Tibial nerve (tissue), 4 donors: ENCODE data around the gene ADM. TPM values are rescaled to one million over a fixed set of nuclear protein-coding genes. Genes with fewer than 3 reads are reported as not detected.

Experiments used
- DNase-seq, 2 donors: peaks; one replicate each; pipeline ENCODE4 v3.0.0-alpha.2; 2019; ENCODE audit warnings: low spot score in 2 of 2
- H3K27ac ChIP-seq, 4 donors: fragments of 200-600 bp; sonication (generic) in 3 of 4; one replicate each; pipeline ENCODE4 v1.5.1; 2017 to 2019; ENCODE audit warnings: mild to moderate bottlenecking in 1 of 4
- H3K27me3 ChIP-seq, 2 donors: fragments of 200-600 bp; sonication (generic) in 1 of 2; one replicate each; pipeline versions ENCODE4 v1.5.1 to v1.6.0; 2017 to 2019
- H3K36me3 ChIP-seq, 3 donors: fragments of 200-600 bp; sonication (generic); one replicate each; pipeline ENCODE4 v1.5.1; 2018 to 2019
- H3K4me1 ChIP-seq, 4 donors: fragments of 200-600 bp; sonication (generic) in 3 of 4; one replicate each; pipeline ENCODE4 v1.5.1; 2017 to 2019
- H3K4me3 ChIP-seq, 4 donors: fragments of 200-600 bp; sonication (generic) in 3 of 4; one replicate each; pipeline ENCODE4 v1.5.1; 2017 to 2019; ENCODE audit warnings: mild to moderate bottlenecking in 1 of 4, moderate library complexity in 1 of 4
- H3K9me3 ChIP-seq, 4 donors: fragments of 200-600 bp; sonication (generic) in 3 of 4; one replicate each; pipeline ENCODE4 v1.5.1; 2017 to 2019
- CTCF ChIP-seq, 5 experiments: fragments of 200-600 bp in 3 of 5; fragments of 450-650 bp in 2 of 5; sonication (generic) in 3 of 5; IDR thresholded peaks; one replicate each; pipeline ENCODE4 v1.5.1; 2016 to 2019; ENCODE audit warnings: antibody characterized with exemption in 5 of 5, mild to moderate bottlenecking in 3 of 5, moderate library complexity in 2 of 5
- EP300 ChIP-seq, 2 donors: sonication (generic); formaldehyde crosslinking; IDR thresholded peaks; one replicate each; pipeline ENCODE4 v1.6.1; 2017; ENCODE audit warnings: antibody characterized with exemption in 2 of 2, mild to moderate bottlenecking in 1 of 2
- POLR2A ChIP-seq, 2 donors: fragments of 450-650 bp; IDR thresholded peaks; one replicate each; pipeline ENCODE4 v1.6.1; 2017; ENCODE audit warnings: antibody characterized with exemption in 2 of 2, mild to moderate bottlenecking in 2 of 2, moderate library complexity in 2 of 2
- WGBS, 2 donors: methylation state at CpG; one replicate each; pipeline ENCODE4 v1.1.5; 2018; 5-methylcytosine and 5-hydroxymethylcytosine counted together
- total RNA-seq, 4 donors: library from RNA; depleted of rRNA; stranded (reverse); fragments of >200 nt; gene quantifications; one replicate each; pipeline ENCODE4 v1.1.0, GENCODE V29; 2016

Gene ADM
- total RNA-seq, 4 donors from 2014 or later, result 123 to 420 (median 197) TPM

GRCh38 chr11:10349281-10349665, 44.4 kb downstream of the ADM start:
- H3K27ac ChIP-seq, result peak overlapping the region in 2 of 4 donors; percentile 17 to 20
- TF ChIP-seq POLR2A (IDR thresholded peaks at IDR 0.05) (no peak), EP300 (IDR thresholded peaks at IDR 0.05) (no peak), CTCF (IDR thresholded peaks at IDR 0.05) (no peak)
- no peaks in the 10 kb centered on the region for H3K27me3 ChIP-seq
- no peaks in the 10 kb centered on the region for H3K9me3 ChIP-seq
- no peak for DNase-seq
- no peaks in the 10 kb centered on the region for H3K36me3 ChIP-seq
- H3K4me1 ChIP-seq, result peaks cover 0 to 4% (median 1%) of the 10 kb centered on the region in 4 donors
- no peak overlapping the region for H3K4me3 ChIP-seq

GRCh38 chr11:10349806-10350205, 44.9 kb downstream of the ADM start:
- TF ChIP-seq CTCF (IDR thresholded peaks at IDR 0.05), result no peak
- TF ChIP-seq EP300 (IDR thresholded peaks at IDR 0.05), result no peak
- TF ChIP-seq POLR2A (IDR thresholded peaks at IDR 0.05), result no peak
- DNase-seq, result no peak
- H3K9me3 ChIP-seq, result no peaks in the 10 kb centered on the region
- WGBS, 2 donors, result 74 to 91% methylated on average over 1 of the region's 1 CpG
- H3K4me1 ChIP-seq, result peaks cover 0 to 4% (median 1%) of the 10 kb centered on the region in 4 donors
- no peak overlapping the region for H3K27ac ChIP-seq
- no peak overlapping the region for H3K4me3 ChIP-seq
- no peaks in the 10 kb centered on the region for H3K36me3 ChIP-seq
- no peaks in the 10 kb centered on the region for H3K27me3 ChIP-seq

GRCh38 chr11:10350334-10350733, 45.5 kb downstream of the ADM start:
- Histone ChIP-seq H3K4me3 (no peak overlapping the region), H3K27me3 (no peaks in the 10 kb centered on the region), H3K36me3 (no peaks in the 10 kb centered on the region), H3K27ac (no peak overlapping the region), H3K4me1 (peaks cover 0 to 4% (median 1%) of the 10 kb centered on the region in 4 donors), H3K9me3 (no peaks in the 10 kb centered on the region)
- TF ChIP-seq EP300 (IDR thresholded peaks at IDR 0.05) (no peak), CTCF (IDR thresholded peaks at IDR 0.05) (no peak), POLR2A (IDR thresholded peaks at IDR 0.05) (no peak)
- no peak for DNase-seq

- 21 to 30% methylated on average over 5 of the region's 5 CpGs for WGBS, 2 donors
- no peak for TF ChIP-seq EP300 (IDR thresholded peaks at IDR 0.05)
- TF ChIP-seq CTCF (IDR thresholded peaks at IDR 0.05), result no peak
- no peak for TF ChIP-seq POLR2A (IDR thresholded peaks at IDR 0.05)
Measured at GRCh38 chr11:10351435-10351764, 46.5 kb downstream of the ADM start.

GRCh38 chr11:10351765-10352641, 47.1 kb downstream of the ADM start:
- Histone ChIP-seq H3K9me3 (no peaks in the 10 kb centered on the region), H3K4me1 (peaks cover 0 to 4% (median 1%) of the 10 kb centered on the region in 4 donors), H3K27ac (peak overlapping the region in 1 of 4 donors; percentile 16), H3K27me3 (no peaks in the 10 kb centered on the region), H3K36me3 (no peaks in the 10 kb centered on the region), H3K4me3 (no peak overlapping the region)
- TF ChIP-seq EP300 (IDR thresholded peaks at IDR 0.05) (peak in 1 of 2 donors; percentile 41), POLR2A (IDR thresholded peaks at IDR 0.05) (no peak)
- DNase-seq, result no peak
- 48 to 51% methylated on average over 20 of the region's 20 CpGs for WGBS, 2 donors

More at GRCh38 chr11:10351435-10351764, 46.5 kb downstream of the ADM start:
- Histone ChIP-seq H3K4me1 (peaks cover 0 to 4% (median 1%) of the 10 kb centered on the region in 4 donors), H3K27ac (no peak overlapping the region), H3K27me3 (no peaks in the 10 kb centered on the region), H3K36me3 (no peaks in the 10 kb centered on the region), H3K4me3 (no peak overlapping the region), H3K9me3 (no peaks in the 10 kb centered on the region)
- no peak for DNase-seq
